Head of caudate nucleus (tissue), 42 donors: ENCODE measurements around the gene COL15A1.

Source experiments
- DNase-seq, 42 donors: peaks; one replicate each; pipeline versions ENCODE4 v3.0.0 to v3.0.0-alpha.2; 2020 to 2021; ENCODE audit warnings: mixed read lengths in 7 of 42
- intact Hi-C: fragments of 100-400 bp; cut with DNase I; formaldehyde crosslinking; loops from one replicate; pipeline ENCODE4 v1.15.0; 2022

COL15A1 gene

DNA sequence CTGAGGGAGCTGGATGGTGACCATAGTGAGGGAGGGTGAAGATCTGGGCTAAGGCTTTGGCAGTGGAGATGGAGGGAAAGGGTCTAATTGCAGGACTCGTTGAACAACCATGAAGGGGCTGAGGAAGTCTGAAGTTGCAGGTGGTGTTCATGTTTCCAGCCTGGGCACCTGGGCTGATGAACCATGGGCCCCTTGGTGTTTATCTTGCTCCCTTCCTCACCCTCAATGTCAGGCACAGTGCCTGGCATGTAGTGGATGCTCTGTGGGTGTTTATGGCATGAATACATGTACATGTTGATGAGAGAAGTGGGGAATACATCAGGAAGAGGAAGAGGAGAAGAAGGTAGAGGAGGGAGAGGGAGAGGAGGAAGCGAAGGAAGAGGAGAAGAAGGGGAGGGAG is 31.3 kb upstream of the COL15A1 start:
- intact Hi-C loops, result no loop called here
- no peak for DNase-seq

DNA sequence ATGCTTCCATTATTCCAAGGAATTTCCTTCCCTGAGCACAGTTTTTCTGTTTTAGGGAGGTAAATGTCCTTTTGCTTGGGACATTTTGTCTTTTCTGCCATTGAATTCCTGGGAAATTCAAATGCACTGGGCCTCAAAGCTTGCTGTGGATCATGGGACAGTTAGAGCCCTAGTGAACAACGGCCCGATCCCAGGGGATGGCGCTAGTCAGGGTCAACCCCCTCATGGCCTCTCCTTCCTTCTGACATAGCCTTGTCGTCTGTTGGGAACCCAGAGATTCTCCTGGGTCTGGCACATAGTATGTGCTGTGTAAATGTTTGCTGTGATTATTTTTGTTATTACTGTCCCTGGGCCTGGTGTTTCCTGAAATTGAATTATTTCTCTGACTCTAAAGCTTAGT is 30.7 kb upstream of the COL15A1 start:
- no peak for DNase-seq
- intact Hi-C loops, result no loop called here

DNA sequence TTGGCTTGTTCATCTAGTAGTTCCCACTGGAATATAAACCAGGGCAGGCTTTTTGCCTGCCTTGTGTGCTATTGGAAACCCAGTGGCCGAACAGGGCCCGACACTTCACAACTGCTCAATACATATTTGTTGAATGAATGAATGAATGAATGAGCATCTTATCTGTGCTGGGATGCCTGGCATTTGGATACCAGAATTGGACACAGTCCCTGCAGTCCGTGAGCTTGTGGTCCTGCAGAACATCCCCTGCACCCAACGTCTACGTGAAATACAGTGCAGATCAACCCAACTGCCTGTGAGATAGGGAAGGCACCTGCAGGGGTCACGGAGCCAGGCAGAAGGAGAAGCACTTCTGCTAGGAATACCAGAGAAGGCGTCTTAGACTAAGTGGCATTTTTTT is 30.0 kb upstream of the COL15A1 start:
- intact Hi-C loops, result no loop called here

DNA sequence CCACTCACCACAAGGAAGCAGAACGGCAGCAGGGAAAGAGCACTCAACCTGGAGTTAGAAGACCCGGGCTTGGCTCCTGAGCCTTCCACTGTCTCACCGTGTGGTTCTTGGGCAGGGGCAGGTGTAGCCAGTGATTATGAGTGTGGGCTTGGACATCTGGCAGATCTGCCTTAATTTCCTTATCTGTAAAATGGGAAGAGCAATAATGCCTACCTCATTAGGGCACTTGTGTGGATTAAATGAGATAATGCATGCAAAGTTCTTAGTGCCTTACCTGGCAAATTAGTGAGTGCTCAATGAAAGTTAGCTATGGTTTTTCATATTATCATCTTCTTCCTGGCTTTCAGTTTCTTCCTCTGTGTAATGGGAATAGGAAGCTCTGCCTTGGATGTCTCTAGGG is 28.1 kb upstream of the COL15A1 start:
- DNase-seq, result no peak
- intact Hi-C loops, result no loop called here

More for the DNA sequence above, 30.0 kb upstream of the COL15A1 start:
- DNase-seq, result peak in 1 of 42 donors; percentile 33

- DNase-seq, result peak in 8 of 42 donors; percentile 8 to 40 (median 21)
- intact Hi-C loops, result no loop called here
These were observed 27.0 kb upstream of the COL15A1 start for GRCh38 chr9:98916660-98917059.

DNA sequence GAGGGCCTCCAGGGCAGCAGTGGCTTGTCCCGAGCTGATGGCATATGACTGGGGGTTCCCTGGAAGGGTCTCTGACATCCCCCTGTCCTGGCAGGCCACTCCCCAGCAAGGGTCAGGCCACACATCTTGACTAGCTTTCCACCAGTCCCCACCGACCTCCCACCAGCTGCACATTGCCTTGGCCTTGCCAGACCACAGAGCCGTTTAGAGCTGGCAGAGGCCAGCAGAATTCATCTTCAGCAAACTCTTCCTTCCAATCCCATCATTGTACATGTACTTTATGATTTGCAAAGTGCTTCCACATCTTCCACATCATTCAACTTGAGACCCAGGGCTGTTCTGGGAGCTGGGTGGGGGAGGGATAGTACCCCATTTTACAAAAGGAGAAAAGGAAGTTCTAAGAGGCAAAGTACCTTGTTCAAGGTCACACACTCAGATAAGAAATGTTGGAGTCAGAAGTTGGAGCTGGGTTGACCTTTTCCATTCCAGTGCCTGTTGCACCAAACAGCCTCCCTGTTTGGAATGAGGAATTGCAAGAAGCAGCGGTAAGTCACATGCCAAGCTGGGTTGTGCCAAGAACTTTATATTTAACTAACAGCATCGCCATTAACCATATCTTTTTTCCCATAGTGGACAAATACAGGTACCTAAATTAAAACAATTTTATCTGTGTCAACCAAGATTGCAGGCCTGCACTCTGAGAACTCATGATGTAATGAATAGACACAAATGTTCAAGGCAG is 25.8 kb upstream of the COL15A1 start:
- intact Hi-C loops, result no loop called here
- no peak for DNase-seq

GRCh38 chr9:98921732-98922131 is 22.0 kb upstream of the COL15A1 start:
- intact Hi-C loops, result no loop called here
- DNase-seq, result no peak

GRCh38 chr9:98922721-98923435 is 20.8 kb upstream of the COL15A1 start:
- intact Hi-C loops, result no loop called here
- DNase-seq, result peak in 1 of 42 donors; percentile 29

GRCh38 chr9:98923451-98924123 is 20.1 kb upstream of the COL15A1 start:
- intact Hi-C loops, result no loop called here
- DNase-seq, result no peak

GRCh38 chr9:98924946-98925820 is 18.5 kb upstream of the COL15A1 start:
- DNase-seq, result no peak
- intact Hi-C loops, result no loop called here

DNA sequence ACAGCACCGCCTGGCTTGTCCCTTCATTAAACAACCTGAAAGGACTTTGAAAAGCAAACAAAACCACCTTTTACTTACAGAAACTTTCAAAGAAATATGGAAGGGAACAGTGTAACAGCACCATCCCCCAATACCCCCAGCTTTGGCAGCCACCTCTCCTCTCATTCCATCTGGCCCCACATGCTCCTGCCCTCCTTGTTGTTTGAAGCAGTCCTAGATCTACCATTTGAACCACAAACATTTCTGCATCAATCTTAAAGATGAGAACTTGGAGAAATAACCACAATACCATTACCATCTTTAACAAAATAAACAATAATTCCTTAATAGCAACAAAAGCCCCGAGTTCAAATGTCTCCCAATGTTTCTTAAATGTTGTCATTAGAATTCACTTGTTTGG is 17.8 kb upstream of the COL15A1 start:
- DNase-seq, result no peak

GRCh38 chr9:98927724-98928123 is 16.0 kb upstream of the COL15A1 start:
- intact Hi-C loops, result no loop called here
- no peak for DNase-seq

More for the DNA sequence above, 17.8 kb upstream of the COL15A1 start:
- intact Hi-C loops, result no loop called here

GRCh38 chr9:98929071-98929470 is 14.6 kb upstream of the COL15A1 start:
- DNase-seq, result no peak
- intact Hi-C loops, result no loop called here

DNA sequence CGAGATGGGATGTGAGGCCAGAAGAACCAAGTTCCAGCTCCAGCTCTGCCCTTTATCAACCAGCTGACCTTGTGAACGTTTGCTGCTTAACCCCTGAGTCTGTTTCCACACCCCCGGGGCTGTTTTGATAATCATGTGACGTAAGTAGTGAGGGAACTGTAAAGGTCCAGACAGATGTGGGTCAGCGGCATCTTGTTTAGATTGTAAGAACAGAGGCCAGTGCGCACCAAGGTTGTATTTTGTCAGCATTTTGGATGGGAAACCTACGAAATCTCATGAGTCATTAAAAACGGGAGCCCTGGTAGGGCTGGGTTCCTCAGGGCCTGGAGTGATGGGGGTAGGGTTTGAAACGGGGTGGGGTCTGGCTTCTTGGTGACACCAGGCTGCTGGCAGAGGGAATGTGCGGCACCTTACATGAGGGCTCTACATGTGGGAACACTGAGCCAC is 13.8 kb upstream of the COL15A1 start:
- intact Hi-C loops, result no loop called here
- no peak for DNase-seq

GRCh38 chr9:98930792-98931191 is 12.9 kb upstream of the COL15A1 start:
- intact Hi-C loops, result no loop called here
- no peak for DNase-seq

- intact Hi-C loops, result no loop called here
- no peak for DNase-seq
These were observed 11.9 kb upstream of the COL15A1 start for GRCh38 chr9:98931600-98932389.

GRCh38 chr9:98933185-98933584 is 10.5 kb upstream of the COL15A1 start:
- intact Hi-C loops, result no loop called here
- DNase-seq, result no peak

- DNase-seq, result no peak
- intact Hi-C loops, result no loop called here
These were observed 9.8 kb upstream of the COL15A1 start for GRCh38 chr9:98933890-98934289.
